WTC11 (cell line): ENCODE measurements around the gene SLC9A2. TPM values are rescaled to one million over a fixed set of nuclear protein-coding genes. Genes with fewer than 3 reads are reported as not detected.

Experiments used
- ATAC-seq: fragments of 200-7000 bp; cut with Tn5 transposase; 2 replicates; pipeline ENCODE4 v1.10.0; 2021; ENCODE audit warnings: mild to moderate bottlenecking, moderate library complexity
- CTCF ChIA-PET: fragments of 300-600 bp; sonication (Branson Sonifier 250); formaldehyde crosslinking; loops from one replicate; lab custom pipeline; 2021; ENCODE audit warnings: antibody characterized with exemption; lab: Charles Lee
- POLR2A ChIA-PET: fragments of 350-600 bp; sonication (Branson Sonifier 250); formaldehyde crosslinking; loops from one replicate; lab custom pipeline; 2021; ENCODE audit warnings: antibody characterized with exemption; lab: Charles Lee
- DNase-seq: peaks from one replicate; pipeline ENCODE4 v3.0.0; 2021; ENCODE audit warnings: low spot score
- H3K27ac Mint-ChIP-seq: 2 replicates; pipeline ENCODE4 v1.8.0; 2021; ENCODE audit warnings: mixed read lengths
- H3K27me3 Mint-ChIP-seq: 2 replicates; pipeline ENCODE4 v1.8.0; 2021; ENCODE audit warnings: low read depth, mild to moderate bottlenecking, moderate library complexity, mixed read lengths
- H3K36me3 Mint-ChIP-seq: 2 replicates; pipeline ENCODE4 v1.8.0; 2021; ENCODE audit warnings: mixed read lengths
- H3K4me1 Mint-ChIP-seq: 2 replicates; pipeline ENCODE4 v1.8.0; 2022; ENCODE audit warnings: mixed read lengths
- H3K4me3 Mint-ChIP-seq: 2 replicates; pipeline ENCODE4 v1.8.0; 2021; ENCODE audit warnings: mild to moderate bottlenecking, moderate library complexity, mixed read lengths
- H3K9me3 Mint-ChIP-seq: 2 replicates; pipeline ENCODE4 v1.8.0; 2021; ENCODE audit warnings: mixed read lengths
- ATF1 ChIP-seq: sonication (generic); formaldehyde crosslinking; IDR thresholded peaks from 2 replicates; pipeline ENCODE4 v1.8.1; 2023; ENCODE audit warnings: mild to moderate bottlenecking, moderate library complexity, missing genetic modification reagents
- CBFB ChIP-seq: sonication (generic); formaldehyde crosslinking; IDR thresholded peaks from 2 replicates; pipeline ENCODE4 v1.8.1; 2022; ENCODE audit warnings: mild to moderate bottlenecking, low read depth, missing genetic modification reagents
- CTCF ChIP-seq: fragments of 200-600 bp; IDR thresholded peaks from 2 replicates; pipeline ENCODE4 v1.8.0; 2022; ENCODE audit warnings: antibody characterized with exemption
- E2F1 ChIP-seq: sonication (generic); formaldehyde crosslinking; IDR thresholded peaks from 2 replicates; pipeline ENCODE4 v1.8.0; 2022; ENCODE audit warnings: mild to moderate bottlenecking, missing genetic modification reagents
- GRHL2 ChIP-seq: fragments of 250-450 bp; sonication (Bioruptor Pico); IDR thresholded peaks from 2 replicates; pipeline ENCODE4 v1.8.0; 2022; ENCODE audit warnings: mild to moderate bottlenecking, moderate library complexity; ENCODE audit not compliant: insufficient replicate concordance, severe bottlenecking
- MLX ChIP-seq: sonication (generic); formaldehyde crosslinking; IDR thresholded peaks from 2 replicates; pipeline ENCODE4 v1.8.1; 2023; ENCODE audit warnings: mild to moderate bottlenecking, missing genetic modification reagents, moderate library complexity
- MXD4 ChIP-seq: fragments of 250-450 bp; sonication (Bioruptor Pico); IDR thresholded peaks from 2 replicates; pipeline ENCODE4 v1.8.0; 2021; ENCODE audit warnings: mild to moderate bottlenecking, moderate library complexity, borderline replicate concordance
- NR1H2 ChIP-seq: sonication (generic); formaldehyde crosslinking; IDR thresholded peaks from 2 replicates; pipeline ENCODE4 v1.9.0; 2021; ENCODE audit warnings: mild to moderate bottlenecking, moderate library complexity, missing genetic modification reagents
- NR3C1 ChIP-seq: sonication (generic); formaldehyde crosslinking; conservative IDR thresholded peaks from 2 replicates; pipeline ENCODE4 v1.8.1; 2023; ENCODE audit warnings: low read depth, mild to moderate bottlenecking, missing genetic modification reagents
- SP1 ChIP-seq: sonication (generic); formaldehyde crosslinking; conservative IDR thresholded peaks from 2 replicates; pipeline ENCODE4 v1.8.1; 2022; ENCODE audit warnings: missing genetic modification reagents
- ZMAT4 ChIP-seq: fragments of 250-450 bp; sonication (Bioruptor Pico); IDR thresholded peaks from 2 replicates; pipeline ENCODE4 v1.9.0; 2021; ENCODE audit warnings: mild to moderate bottlenecking
- ZNF396 ChIP-seq: fragments of 250-450 bp; sonication (Bioruptor Pico); IDR thresholded peaks from 2 replicates; pipeline ENCODE4 v1.8.0; 2021; ENCODE audit warnings: mild to moderate bottlenecking, moderate library complexity, borderline replicate concordance
- ZNF671 ChIP-seq: fragments of 250-450 bp; sonication (Bioruptor Pico); IDR thresholded peaks from 2 replicates; pipeline ENCODE4 v1.8.0; 2021; ENCODE audit warnings: mild to moderate bottlenecking
- total RNA-seq: library from RNA; stranded (reverse); gene quantifications from 3 replicates; pipeline ENCODE4 v1.2.3, GENCODE V29; 2021
- TF ChIP-seq, protein P1 (sequence below): sonication (generic); formaldehyde crosslinking; IDR thresholded peaks from 2 replicates; pipeline ENCODE4 v1.8.1; 2022; ENCODE audit warnings: mild to moderate bottlenecking, missing genetic modification reagents, moderate library complexity, borderline replicate concordance
- TF ChIP-seq, protein P2 (sequence below): sonication (generic); formaldehyde crosslinking; IDR thresholded peaks from 2 replicates; pipeline ENCODE4 v1.8.0; 2023; ENCODE audit warnings: mild to moderate bottlenecking, missing genetic modification reagents
- TF ChIP-seq, protein P3 (sequence below): fragments of 250-450 bp; sonication (Bioruptor Pico); IDR thresholded peaks from 2 replicates; pipeline ENCODE4 v1.9.0; 2021; ENCODE audit warnings: moderate library complexity, mild to moderate bottlenecking, inconsistent platforms, borderline replicate concordance
- TF ChIP-seq, protein P4 (sequence below): sonication (generic); formaldehyde crosslinking; IDR thresholded peaks from 2 replicates; pipeline ENCODE4 v1.8.0; 2023; ENCODE audit warnings: missing genetic modification reagents

SLC9A2 gene
- total RNA-seq, 1 experiment from 2014 or later: 0.07 TPM

GRCh38 chr2:102591491-102592045 is 27.8 kb upstream of the SLC9A2 start:
- DNase-seq (no peak), ATAC-seq (no peak)
- peaks cover 6% of the 10 kb centered on the region for H3K4me1 Mint-ChIP-seq
- H3K9me3 Mint-ChIP-seq: no peaks in the 10 kb centered on the region
- no peak overlapping the region for H3K27ac Mint-ChIP-seq
- no peak for TF ChIP-seq NR1H2 (CRISPR knock-in tag)
- no peak for TF ChIP-seq ATF1 (CRISPR knock-in tag)
- TF ChIP-seq SP1: no peak
- TF ChIP-seq, protein P1, sequence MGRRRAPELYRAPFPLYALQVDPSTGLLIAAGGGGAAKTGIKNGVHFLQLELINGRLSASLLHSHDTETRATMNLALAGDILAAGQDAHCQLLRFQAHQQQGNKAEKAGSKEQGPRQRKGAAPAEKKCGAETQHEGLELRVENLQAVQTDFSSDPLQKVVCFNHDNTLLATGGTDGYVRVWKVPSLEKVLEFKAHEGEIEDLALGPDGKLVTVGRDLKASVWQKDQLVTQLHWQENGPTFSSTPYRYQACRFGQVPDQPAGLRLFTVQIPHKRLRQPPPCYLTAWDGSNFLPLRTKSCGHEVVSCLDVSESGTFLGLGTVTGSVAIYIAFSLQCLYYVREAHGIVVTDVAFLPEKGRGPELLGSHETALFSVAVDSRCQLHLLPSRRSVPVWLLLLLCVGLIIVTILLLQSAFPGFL (CRISPR knock-in tag): no peak
- TF ChIP-seq, protein P2, sequence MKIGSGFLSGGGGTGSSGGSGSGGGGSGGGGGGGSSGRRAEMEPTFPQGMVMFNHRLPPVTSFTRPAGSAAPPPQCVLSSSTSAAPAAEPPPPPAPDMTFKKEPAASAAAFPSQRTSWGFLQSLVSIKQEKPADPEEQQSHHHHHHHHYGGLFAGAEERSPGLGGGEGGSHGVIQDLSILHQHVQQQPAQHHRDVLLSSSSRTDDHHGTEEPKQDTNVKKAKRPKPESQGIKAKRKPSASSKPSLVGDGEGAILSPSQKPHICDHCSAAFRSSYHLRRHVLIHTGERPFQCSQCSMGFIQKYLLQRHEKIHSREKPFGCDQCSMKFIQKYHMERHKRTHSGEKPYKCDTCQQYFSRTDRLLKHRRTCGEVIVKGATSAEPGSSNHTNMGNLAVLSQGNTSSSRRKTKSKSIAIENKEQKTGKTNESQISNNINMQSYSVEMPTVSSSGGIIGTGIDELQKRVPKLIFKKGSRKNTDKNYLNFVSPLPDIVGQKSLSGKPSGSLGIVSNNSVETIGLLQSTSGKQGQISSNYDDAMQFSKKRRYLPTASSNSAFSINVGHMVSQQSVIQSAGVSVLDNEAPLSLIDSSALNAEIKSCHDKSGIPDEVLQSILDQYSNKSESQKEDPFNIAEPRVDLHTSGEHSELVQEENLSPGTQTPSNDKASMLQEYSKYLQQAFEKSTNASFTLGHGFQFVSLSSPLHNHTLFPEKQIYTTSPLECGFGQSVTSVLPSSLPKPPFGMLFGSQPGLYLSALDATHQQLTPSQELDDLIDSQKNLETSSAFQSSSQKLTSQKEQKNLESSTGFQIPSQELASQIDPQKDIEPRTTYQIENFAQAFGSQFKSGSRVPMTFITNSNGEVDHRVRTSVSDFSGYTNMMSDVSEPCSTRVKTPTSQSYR (CRISPR knock-in tag): no peak
- CTCF ChIA-PET: interaction anchor here (0.6 to 2.8 kb wide), 4 partner anchors 25 to 351 kb away, joined by 3 to 11 read pairs (median 6); partner anchors contain the start of gene SLC9A4
- no peaks in the 10 kb centered on the region for H3K27me3 Mint-ChIP-seq
- H3K4me3 Mint-ChIP-seq: no peak overlapping the region
- POLR2A ChIA-PET: no interaction called here
- H3K36me3 Mint-ChIP-seq: no peaks in the 10 kb centered on the region

DNA sequence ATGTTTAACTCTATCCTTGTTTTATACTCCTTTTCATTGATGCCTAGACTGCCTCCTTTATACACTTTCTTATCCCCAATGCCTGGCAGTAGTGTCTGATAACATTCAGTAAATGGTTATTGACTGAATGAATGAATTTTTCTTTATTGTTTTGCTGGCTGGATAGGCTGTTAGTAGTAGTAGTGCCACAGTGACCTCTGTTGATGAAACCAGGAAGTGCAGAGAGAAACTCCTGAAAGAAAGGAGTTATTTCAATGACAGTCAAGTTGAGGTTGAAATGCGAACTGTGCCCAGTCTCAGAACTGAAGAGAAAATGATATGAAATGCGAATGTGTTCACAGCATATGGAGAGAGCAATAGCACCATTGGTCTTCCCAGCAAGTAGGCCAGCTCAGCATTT is 26.8 kb upstream of the SLC9A2 start:
- DNase-seq (peak; percentile 23), ATAC-seq (0 out of 2 replicates have a peak, but pooled peaks have one; percentile 32)
- POLR2A ChIA-PET: no interaction called here
- H3K4me1 Mint-ChIP-seq: 0 out of 2 replicates have a peak, but pooled peaks cover 3% of the 10 kb centered on the region
- no peaks in the 10 kb centered on the region for H3K9me3 Mint-ChIP-seq
- H3K4me3 Mint-ChIP-seq: no peak overlapping the region
- no peaks in the 10 kb centered on the region for H3K36me3 Mint-ChIP-seq
- CTCF ChIA-PET: interaction anchor here (0.8 to 2.8 kb wide), 5 partner anchors 12 to 141 kb away, joined by 3 to 11 read pairs (median 4); partner anchors contain the start of gene SLC9A4
- H3K27me3 Mint-ChIP-seq: no peaks in the 10 kb centered on the region
- peak; percentile 48; the same call in 1 of the 2 replicates for TF ChIP-seq CTCF
- no peak for TF ChIP-seq CBFB
- no peak overlapping the region for H3K27ac Mint-ChIP-seq

DNA sequence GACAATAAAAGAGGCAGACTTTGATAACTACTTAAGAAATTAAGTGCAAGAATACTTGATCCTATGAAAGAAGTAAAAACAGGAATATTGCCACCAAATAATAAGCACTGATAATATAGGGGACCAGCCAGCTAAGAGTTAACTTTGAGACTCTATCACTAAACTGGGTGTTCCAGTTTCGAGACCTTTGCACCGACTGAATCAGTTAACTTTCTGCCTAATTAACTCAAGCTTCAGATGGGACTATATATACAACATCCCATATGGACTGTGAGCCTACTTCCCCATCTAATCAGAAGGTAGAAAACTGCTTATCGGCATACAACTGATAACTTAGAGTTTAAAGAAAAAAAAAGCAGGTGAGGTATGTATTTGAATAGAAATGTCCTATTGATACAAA is 25.8 kb upstream of the SLC9A2 start:
- 0 out of 2 replicates have a peak, but pooled peaks cover 3% of the 10 kb centered on the region for H3K4me1 Mint-ChIP-seq
- TF ChIP-seq, protein P3, sequence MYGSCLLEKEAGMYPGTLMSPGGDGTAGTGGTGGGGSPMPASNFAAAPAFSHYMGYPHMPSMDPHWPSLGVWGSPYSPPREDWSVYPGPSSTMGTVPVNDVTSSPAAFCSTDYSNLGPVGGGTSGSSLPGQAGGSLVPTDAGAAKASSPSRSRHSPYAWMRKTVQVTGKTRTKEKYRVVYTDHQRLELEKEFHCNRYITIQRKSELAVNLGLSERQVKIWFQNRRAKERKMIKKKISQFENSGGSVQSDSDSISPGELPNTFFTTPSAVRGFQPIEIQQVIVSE (CRISPR knock-in tag): no peak
- TF ChIP-seq GRHL2 (CRISPR knock-in tag) (no peak), ZNF671 (CRISPR knock-in tag) (no peak), MXD4 (CRISPR knock-in tag) (no peak), ZNF396 (no peak), ZMAT4 (CRISPR knock-in tag) (no peak), E2F1 (CRISPR knock-in tag) (no peak), NR3C1 (CRISPR knock-in tag) (no peak), MLX (CRISPR knock-in tag) (no peak)
- TF ChIP-seq, protein P4, sequence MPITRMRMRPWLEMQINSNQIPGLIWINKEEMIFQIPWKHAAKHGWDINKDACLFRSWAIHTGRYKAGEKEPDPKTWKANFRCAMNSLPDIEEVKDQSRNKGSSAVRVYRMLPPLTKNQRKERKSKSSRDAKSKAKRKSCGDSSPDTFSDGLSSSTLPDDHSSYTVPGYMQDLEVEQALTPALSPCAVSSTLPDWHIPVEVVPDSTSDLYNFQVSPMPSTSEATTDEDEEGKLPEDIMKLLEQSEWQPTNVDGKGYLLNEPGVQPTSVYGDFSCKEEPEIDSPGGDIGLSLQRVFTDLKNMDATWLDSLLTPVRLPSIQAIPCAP (CRISPR knock-in tag): no peak
- TF ChIP-seq, protein P2 (CRISPR knock-in tag): no peak

More for the DNA sequence above, 25.8 kb upstream of the SLC9A2 start:
- Mint-ChIP-seq H3K36me3 (no peaks in the 10 kb centered on the region), H3K27me3 (no peaks in the 10 kb centered on the region), H3K27ac (no peak overlapping the region), H3K9me3 (no peaks in the 10 kb centered on the region), H3K4me3 (no peak overlapping the region)
- POLR2A ChIA-PET: no interaction called here
- CTCF ChIA-PET: interaction anchor here (0.8 to 2.8 kb wide), 4 partner anchors 11 to 142 kb away, joined by 3 to 8 read pairs (median 4); no protein-coding TSS in a partner anchor
- DNase-seq (no peak), ATAC-seq (no peak)
